Pancreas (tissue), 10 donors: ENCODE measurements around the gene PRUNE1. TPM values are rescaled to one million over a fixed set of nuclear protein-coding genes. Genes with fewer than 3 reads are reported as not detected.

Source experiments
- ATAC-seq, 4 donors: fragments of 200-7000 bp; cut with Tn5 transposase; one replicate each; pipeline versions ENCODE4 v1.8.0 to v1.9.1; 2020; ENCODE audit warnings: mild to moderate bottlenecking in 4 of 4, moderate library complexity in 4 of 4
- DNase-seq, 6 donors: peaks; one replicate each; pipeline ENCODE4 v3.0.0-alpha.2; 2020
- FAIRE-seq: peaks from 2 replicates; lab custom pipeline; 2012; peaks lifted over from hg19 to GRCh38; lab: Jason Lieb, UNC
- H3K27ac ChIP-seq, 4 donors: fragments of 200-600 bp; sonication (generic); 1 replicate in 3 of 4; 2 replicates in 1 of 4; pipeline versions ENCODE4 v1.5.0 to v1.8.0; 2020
- H3K27me3 ChIP-seq, 4 donors: fragments of 200-600 bp; one replicate each; pipeline ENCODE4 v1.8.0; 2021
- H3K36me3 ChIP-seq, 3 donors: fragments of 200-600 bp; sonication (generic) in 1 of 3; one replicate each; pipeline versions ENCODE4 v1.5.0 to v1.8.0; 2020 to 2021
- H3K4me1 ChIP-seq, 3 donors: fragments of 200-600 bp; one replicate each; pipeline ENCODE4 v1.8.0; 2021
- H3K4me3 ChIP-seq, 4 donors: fragments of 200-600 bp; sonication (generic) in 2 of 4; one replicate each; pipeline versions ENCODE4 v1.5.0 to v1.8.0; 2020 to 2021
- H3K9me3 ChIP-seq, 4 donors: fragments of 200-600 bp; one replicate each; pipeline ENCODE4 v1.8.0; 2021
- CTCF ChIP-seq, 4 donors: fragments of 200-600 bp; sonication (generic) in 3 of 4; IDR thresholded peaks; one replicate each; pipeline versions ENCODE4 v1.5.0 to v1.8.0; 2021; ENCODE audit warnings: antibody characterized with exemption in 4 of 4
- WGBS, 2 donors: extraction: QIAGEN DNeasy Blood & Tissue Kit; methylation state at CpG; one replicate each; pipeline ENCODE4 v1.1.7; 2013; 5-methylcytosine and 5-hydroxymethylcytosine counted together
- intact Hi-C, 3 donors: fragments of 100-400 bp; cut with DNase I; formaldehyde crosslinking; loops; one replicate each; pipeline versions ENCODE4 v1.11.1 to v1.14.2; 2022
- polyA plus RNA-seq, 2 donors: library from polyadenylated mRNA; stranded (reverse); fragments of 200-250 nt; gene quantifications; one replicate each; pipeline ENCODE4 v1.2.3, GENCODE V29; 2013
- total RNA-seq, 6 donors: library from RNA; stranded (reverse); fragmentation: NEBNext Ultra II Directional in 4 of 6; extraction: Animal tissue kit (Norgen Biotek cat#: 25700) in 4 of 6; gene quantifications; one replicate each; pipeline versions ENCODE4 v1.2.1 to v1.2.4, GENCODE V29; 2021 to 2023
- donor health status: healthy with polysubstance abuse.
- donor health status: DM: no; HTN: no; CAD: no; lungs with moderate emphysema.
- donor health status: DM: no; HTN: no; CAD: no.
- donor health status: control.
- donor health status: control.
- donor health status: Bipolar disorder and iron deficiency.
- donor health status: DM: yes; HTN: yes; CAD: no.
- donor health status: DM: no; HTN: no; CAD: no.
- donor health status: DM: no; HTN: no; CAD: no.
- donor health status: DM: yes; HTN: yes; CAD: no.

PRUNE1 gene
- total and polyA plus RNA-seq, 8 donors = 6.4 to 16.7 (median 8.1) TPM

- H3K36me3 ChIP-seq = peaks cover 0 to 34% (median 3%) of the 10 kb centered on the region in 3 donors
- WGBS, 2 donors = 97% methylated on average over 8 of the region's 8 CpGs
- H3K27ac ChIP-seq = no peak overlapping the region
- no peak overlapping the region for H3K4me3 ChIP-seq
- H3K9me3 ChIP-seq = no peaks in the 10 kb centered on the region
- no peak for FAIRE-seq
- ATAC-seq = no peak
- no peaks in the 10 kb centered on the region for H3K27me3 ChIP-seq
- intact Hi-C loops = no loop called here
- TF ChIP-seq CTCF (IDR thresholded peaks at IDR 0.05) = no peak
- no peak for DNase-seq
- no peaks in the 10 kb centered on the region for H3K4me1 ChIP-seq
Measured at GRCh38 chr1:151032164-151032563, 23.9 kb downstream of the PRUNE1 start.

GRCh38 chr1:151035167-151035566, 26.9 kb downstream of the PRUNE1 start:
- ATAC-seq (no peak), FAIRE-seq (no peak), DNase-seq (no peak)
- no peaks in the 10 kb centered on the region for H3K27me3 ChIP-seq
- TF ChIP-seq CTCF (IDR thresholded peaks at IDR 0.05) = no peak
- WGBS, 2 donors = 90 to 96% methylated on average over 3 of the region's 3 CpGs
- H3K4me1 ChIP-seq = no peaks in the 10 kb centered on the region
- no peaks in the 10 kb centered on the region for H3K9me3 ChIP-seq
- H3K4me3 ChIP-seq = no peak overlapping the region
- H3K36me3 ChIP-seq = peaks cover 0 to 18% (median 3%) of the 10 kb centered on the region in 3 donors
- intact Hi-C loops = no loop called here
- H3K27ac ChIP-seq = no peak overlapping the region

- H3K4me3 ChIP-seq = no peak within 1 kb of the TSS
- no peak within 1 kb of the TSS for H3K27ac ChIP-seq
- no peaks in the 10 kb centered on the region for H3K4me1 ChIP-seq
- H3K9me3 ChIP-seq = no peaks in the 10 kb centered on the region
- DNase-seq (no peak), ATAC-seq (no peak), FAIRE-seq (no peak)
- intact Hi-C loops = no loop called here
- peaks cover 0 to 10% (median 1%) of the 10 kb centered on the region in 3 donors for H3K36me3 ChIP-seq
- no peaks in the 10 kb centered on the region for H3K27me3 ChIP-seq
- 50 to 65% methylated on average over 2 of the region's 2 CpGs for WGBS, 2 donors
- no peak for TF ChIP-seq CTCF (IDR thresholded peaks at IDR 0.05)
Measured at GRCh38 chr1:151036356-151036755, 28.1 kb downstream of the PRUNE1 start, which contains the start of gene BNIPL. TSS of gene BNIPL (plus strand) at chr1:151036586. CDS start at chr1:151036726, 140 bp downstream.

- intact Hi-C loops = no loop called here
- H3K27me3 ChIP-seq = no peaks in the 10 kb centered on the region
- H3K9me3 ChIP-seq = no peaks in the 10 kb centered on the region
- WGBS, 2 donors = 72 to 77% methylated on average over 6 of the region's 6 CpGs
- DNase-seq (no peak), FAIRE-seq (no peak), ATAC-seq (no peak)
- H3K36me3 ChIP-seq = peaks cover 0 to 10% (median 0%) of the 10 kb centered on the region in 3 donors
- H3K4me1 ChIP-seq = no peaks in the 10 kb centered on the region
- no peak overlapping the region for H3K27ac ChIP-seq
- TF ChIP-seq CTCF (IDR thresholded peaks at IDR 0.05) = no peak
- H3K4me3 ChIP-seq = no peak overlapping the region
Measured at GRCh38 chr1:151037032-151037431, 28.8 kb downstream of the PRUNE1 start.

- no peak for FAIRE-seq
- H3K27ac ChIP-seq = no peak overlapping the region
- no peaks in the 10 kb centered on the region for H3K4me1 ChIP-seq
- H3K36me3 ChIP-seq = peaks cover 0 to 1% (median 0%) of the 10 kb centered on the region in 3 donors
- no peak for ATAC-seq
- no peaks in the 10 kb centered on the region for H3K27me3 ChIP-seq
- H3K9me3 ChIP-seq = no peaks in the 10 kb centered on the region
- intact Hi-C loops = no loop called here
- no peak overlapping the region for H3K4me3 ChIP-seq
- 80 to 87% methylated on average over 3 of the region's 3 CpGs for WGBS, 2 donors
- TF ChIP-seq CTCF (IDR thresholded peaks at IDR 0.05) = no peak
- no peak for DNase-seq
Measured at GRCh38 chr1:151039521-151039920, 31.3 kb downstream of the PRUNE1 start.
